Left ventricle myocardium inferior (tissue), 1 donor: Measurements from ENCODE around the gene SPNS2. TPM values are rescaled to one million over a fixed set of nuclear protein-coding genes. Genes with fewer than 3 reads are reported as not detected.
A peak's percentile ranks its signal among the peaks of the same experiment; 100 is the strongest.

Experiments used
- DNase-seq: peaks from one replicate; pipeline ENCODE4 v3.0.0-alpha.2; 2020
- H3K27ac ChIP-seq: fragments of 200-600 bp; replicated peaks from 2 replicates; pipeline ENCODE4 v1.8.0; 2021
- H3K27me3 ChIP-seq: fragments of 200-600 bp; 2 replicates; pipeline ENCODE4 v1.8.0; 2021; ENCODE audit warnings: low read depth
- H3K36me3 ChIP-seq: fragments of 200-600 bp; 2 replicates; pipeline ENCODE4 v1.8.0; 2021
- H3K4me1 ChIP-seq: fragments of 200-600 bp; 2 replicates; pipeline ENCODE4 v1.8.0; 2021
- H3K4me3 ChIP-seq: fragments of 200-600 bp; 2 replicates; pipeline ENCODE4 v1.8.0; 2021; ENCODE audit warnings: mild to moderate bottlenecking, moderate library complexity
- H3K9me3 ChIP-seq: fragments of 200-600 bp; replicated peaks from 2 replicates; pipeline ENCODE4 v1.8.0; 2021
- CTCF ChIP-seq: fragments of 200-600 bp; IDR thresholded peaks from 2 replicates; pipeline ENCODE4 v1.8.0; 2021; ENCODE audit warnings: antibody characterized with exemption, mild to moderate bottlenecking, borderline replicate concordance
- intact Hi-C: fragments of 100-400 bp; cut with micrococcal nuclease; formaldehyde crosslinking; loops from one replicate; pipeline ENCODE4 v1.11.0; 2022
- total RNA-seq: library from RNA; stranded (reverse); fragmentation: NEBNext Ultra II Directional; extraction: Animal tissue kit (Norgen Biotek cat#: 25700); gene quantifications from one replicate; pipeline ENCODE4 v1.2.1, GENCODE V29; 2021
- donor health status: DM: no; HTN: yes; CAD: no; lungs with severe emphysema.

SPNS2 gene
- total RNA-seq, 1 donor from 2014 or later: 11.2 TPM

- no peak for DNase-seq
Measured at GRCh38 chr17:4566785-4567184, 68.1 kb downstream of the SPNS2 start.

GRCh38 chr17:4569591-4569990 is 70.9 kb downstream of the SPNS2 start:
- no peak for TF ChIP-seq CTCF
- intact Hi-C loops: loop anchor here (5.0 kb wide), 1 partner anchor 58 kb away; no protein-coding TSS in a partner anchor
- Histone ChIP-seq H3K9me3 (no peaks in the 10 kb centered on the region), H3K4me3 (no peak overlapping the region), H3K4me1 (peaks cover 10% of the 10 kb centered on the region), H3K27me3 (peaks cover 6% of the 10 kb centered on the region), H3K36me3 (no peaks in the 10 kb centered on the region), H3K27ac (no peak overlapping the region)
- DNase-seq: no peak

More at GRCh38 chr17:4566785-4567184, 68.1 kb downstream of the SPNS2 start:
- Histone ChIP-seq H3K4me1 (peaks cover 21% of the 10 kb centered on the region), H3K27me3 (peaks cover 6% of the 10 kb centered on the region), H3K4me3 (no peak overlapping the region), H3K36me3 (no peaks in the 10 kb centered on the region), H3K27ac (peak overlapping the region; percentile 24), H3K9me3 (no peaks in the 10 kb centered on the region)
- TF ChIP-seq CTCF: peak; percentile 85
- intact Hi-C loops: loop anchor here (5.0 kb wide), 1 partner anchor 61 kb away; no protein-coding TSS in a partner anchor

- no peak for TF ChIP-seq CTCF
- H3K27me3 ChIP-seq: peaks cover 6% of the 10 kb centered on the region
- intact Hi-C loops: no loop called here
- H3K36me3 ChIP-seq: no peaks in the 10 kb centered on the region
- DNase-seq: no peak
- peaks cover 21% of the 10 kb centered on the region for H3K4me1 ChIP-seq
- no peak overlapping the region for H3K27ac ChIP-seq
- H3K4me3 ChIP-seq: no peak overlapping the region
- H3K9me3 ChIP-seq: no peaks in the 10 kb centered on the region
Measured at GRCh38 chr17:4572131-4572530, 73.5 kb downstream of the SPNS2 start.

- peaks cover 6% of the 10 kb centered on the region for H3K27me3 ChIP-seq
- intact Hi-C loops: no loop called here
- TF ChIP-seq CTCF: no peak
- DNase-seq: no peak
- no peak overlapping the region for H3K4me3 ChIP-seq
- H3K9me3 ChIP-seq: no peaks in the 10 kb centered on the region
- no peaks in the 10 kb centered on the region for H3K36me3 ChIP-seq
- H3K27ac ChIP-seq: peak overlapping the region; percentile 69
- H3K4me1 ChIP-seq: peaks cover 23% of the 10 kb centered on the region
Measured at GRCh38 chr17:4573115-4573514, 74.4 kb downstream of the SPNS2 start.

- Histone ChIP-seq H3K27ac (peak overlapping the region; percentile 69), H3K4me1 (peaks cover 23% of the 10 kb centered on the region), H3K27me3 (peaks cover 6% of the 10 kb centered on the region), H3K4me3 (no peak overlapping the region), H3K9me3 (no peaks in the 10 kb centered on the region), H3K36me3 (no peaks in the 10 kb centered on the region)
- intact Hi-C loops: no loop called here
- no peak for TF ChIP-seq CTCF
- peak; percentile 67 for DNase-seq
Measured at GRCh38 chr17:4573669-4574068, 75.0 kb downstream of the SPNS2 start.
